Measurements from ENCODE around the gene GHR.

The GHR gene

GRCh38 chr5:42387563-42387962, 35.7 kb upstream of the GHR start:
- ATAC-seq = no peak
- no peak for TF ChIP-seq RARB (CRISPR knock-in tag; IDR thresholded peaks at IDR 0.05)
- TF ChIP-seq ZNF8 (CRISPR knock-in tag; IDR thresholded peaks at IDR 0.05) = no peak
- no peak for TF ChIP-seq ISL1 (CRISPR knock-in tag; IDR thresholded peaks at IDR 0.05)
- TF ChIP-seq TCF4 (CRISPR knock-in tag; IDR thresholded peaks at IDR 0.05; ENCODE audit: borderline replicate concordance) = no peak
- TF ChIP-seq, protein P1, sequence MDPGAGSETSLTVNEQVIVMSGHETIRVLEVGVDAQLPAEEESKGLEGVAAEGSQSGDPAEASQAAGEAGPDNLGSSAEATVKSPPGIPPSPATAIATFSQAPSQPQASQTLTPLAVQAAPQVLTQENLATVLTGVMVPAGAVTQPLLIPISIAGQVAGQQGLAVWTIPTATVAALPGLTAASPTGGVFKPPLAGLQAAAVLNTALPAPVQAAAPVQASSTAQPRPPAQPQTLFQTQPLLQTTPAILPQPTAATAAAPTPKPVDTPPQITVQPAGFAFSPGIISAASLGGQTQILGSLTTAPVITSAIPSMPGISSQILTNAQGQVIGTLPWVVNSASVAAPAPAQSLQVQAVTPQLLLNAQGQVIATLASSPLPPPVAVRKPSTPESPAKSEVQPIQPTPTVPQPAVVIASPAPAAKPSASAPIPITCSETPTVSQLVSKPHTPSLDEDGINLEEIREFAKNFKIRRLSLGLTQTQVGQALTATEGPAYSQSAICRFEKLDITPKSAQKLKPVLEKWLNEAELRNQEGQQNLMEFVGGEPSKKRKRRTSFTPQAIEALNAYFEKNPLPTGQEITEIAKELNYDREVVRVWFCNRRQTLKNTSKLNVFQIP (CRISPR knock-in tag; IDR thresholded peaks at IDR 0.05; ENCODE audit: borderline replicate concordance, low read depth) = no peak
- no peak for TF ChIP-seq CSDC2 (CRISPR knock-in tag; IDR thresholded peaks at IDR 0.05)
- TF ChIP-seq, protein P2, sequence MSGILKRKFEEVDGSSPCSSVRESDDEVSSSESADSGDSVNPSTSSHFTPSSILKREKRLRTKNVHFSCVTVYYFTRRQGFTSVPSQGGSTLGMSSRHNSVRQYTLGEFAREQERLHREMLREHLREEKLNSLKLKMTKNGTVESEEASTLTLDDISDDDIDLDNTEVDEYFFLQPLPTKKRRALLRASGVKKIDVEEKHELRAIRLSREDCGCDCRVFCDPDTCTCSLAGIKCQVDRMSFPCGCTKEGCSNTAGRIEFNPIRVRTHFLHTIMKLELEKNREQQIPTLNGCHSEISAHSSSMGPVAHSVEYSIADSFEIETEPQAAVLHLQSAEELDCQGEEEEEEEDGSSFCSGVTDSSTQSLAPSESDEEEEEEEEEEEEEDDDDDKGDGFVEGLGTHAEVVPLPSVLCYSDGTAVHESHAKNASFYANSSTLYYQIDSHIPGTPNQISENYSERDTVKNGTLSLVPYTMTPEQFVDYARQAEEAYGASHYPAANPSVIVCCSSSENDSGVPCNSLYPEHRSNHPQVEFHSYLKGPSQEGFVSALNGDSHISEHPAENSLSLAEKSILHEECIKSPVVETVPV (CRISPR knock-in tag; IDR thresholded peaks at IDR 0.05) = no peak
- no peak for TF ChIP-seq ZFP30 (CRISPR knock-in tag; IDR thresholded peaks at IDR 0.05)
- no peak for TF ChIP-seq SNAI2 (CRISPR knock-in tag; IDR thresholded peaks at IDR 0.05)
- TF ChIP-seq, protein P3, sequence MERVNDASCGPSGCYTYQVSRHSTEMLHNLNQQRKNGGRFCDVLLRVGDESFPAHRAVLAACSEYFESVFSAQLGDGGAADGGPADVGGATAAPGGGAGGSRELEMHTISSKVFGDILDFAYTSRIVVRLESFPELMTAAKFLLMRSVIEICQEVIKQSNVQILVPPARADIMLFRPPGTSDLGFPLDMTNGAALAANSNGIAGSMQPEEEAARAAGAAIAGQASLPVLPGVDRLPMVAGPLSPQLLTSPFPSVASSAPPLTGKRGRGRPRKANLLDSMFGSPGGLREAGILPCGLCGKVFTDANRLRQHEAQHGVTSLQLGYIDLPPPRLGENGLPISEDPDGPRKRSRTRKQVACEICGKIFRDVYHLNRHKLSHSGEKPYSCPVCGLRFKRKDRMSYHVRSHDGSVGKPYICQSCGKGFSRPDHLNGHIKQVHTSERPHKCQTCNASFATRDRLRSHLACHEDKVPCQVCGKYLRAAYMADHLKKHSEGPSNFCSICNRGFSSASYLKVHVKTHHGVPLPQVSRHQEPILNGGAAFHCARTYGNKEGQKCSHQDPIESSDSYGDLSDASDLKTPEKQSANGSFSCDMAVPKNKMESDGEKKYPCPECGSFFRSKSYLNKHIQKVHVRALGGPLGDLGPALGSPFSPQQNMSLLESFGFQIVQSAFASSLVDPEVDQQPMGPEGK (CRISPR knock-in tag; IDR thresholded peaks at IDR 0.05; ENCODE audit: borderline replicate concordance) = no peak
- no peak for TF ChIP-seq ZC3H10 (CRISPR knock-in tag; IDR thresholded peaks at IDR 0.05)
- TF ChIP-seq ZFP3 (CRISPR knock-in tag; IDR thresholded peaks at IDR 0.05) = no peak
- no peak for TF ChIP-seq TOX (CRISPR knock-in tag; IDR thresholded peaks at IDR 0.05; ENCODE audit: borderline replicate concordance)
- TF ChIP-seq ZNF70 (CRISPR knock-in tag; IDR thresholded peaks at IDR 0.05) = no peak
- no peak for TF ChIP-seq OSR1 (CRISPR knock-in tag; IDR thresholded peaks at IDR 0.05)
- TF ChIP-seq ESRRG (CRISPR knock-in tag; IDR thresholded peaks at IDR 0.05) = no peak
- no peak for TF ChIP-seq ZNF565 (CRISPR knock-in tag; conservative IDR thresholded peaks at IDR 0.05; ENCODE audit: low read depth)
- no peak for TF ChIP-seq BACH2 (CRISPR knock-in tag; IDR thresholded peaks at IDR 0.05; ENCODE audit: borderline replicate concordance)

DNA sequence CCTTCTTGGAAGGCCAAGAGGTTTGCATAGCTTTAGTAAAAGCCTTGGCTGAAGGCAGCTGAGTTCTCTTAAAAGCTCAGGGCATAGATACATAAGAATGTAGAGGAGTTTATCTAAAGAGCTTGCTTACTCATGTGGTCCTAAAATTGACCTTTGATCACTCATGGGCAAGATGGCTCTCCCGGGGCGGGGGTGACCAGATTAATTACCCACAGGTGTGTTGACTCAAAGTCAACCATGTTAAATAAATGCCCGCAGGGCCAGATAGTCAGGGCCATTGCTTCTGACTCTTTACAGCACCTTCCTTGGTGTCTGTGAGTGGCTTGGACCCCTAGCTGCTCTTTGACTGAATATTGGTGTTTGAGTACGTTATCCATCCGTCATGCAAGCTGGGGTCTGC, 33.1 kb upstream of the GHR start:
- TF ChIP-seq ZFP30 (CRISPR knock-in tag; IDR thresholded peaks at IDR 0.05) (no peak), SNAI2 (CRISPR knock-in tag; IDR thresholded peaks at IDR 0.05) (no peak), OSR1 (CRISPR knock-in tag; IDR thresholded peaks at IDR 0.05) (no peak), CSDC2 (CRISPR knock-in tag; IDR thresholded peaks at IDR 0.05) (no peak), BACH2 (CRISPR knock-in tag; IDR thresholded peaks at IDR 0.05; ENCODE audit: borderline replicate concordance) (no peak), ZNF70 (CRISPR knock-in tag; IDR thresholded peaks at IDR 0.05) (no peak), ZC3H10 (CRISPR knock-in tag; IDR thresholded peaks at IDR 0.05) (no peak)
- TF ChIP-seq, protein P4, sequence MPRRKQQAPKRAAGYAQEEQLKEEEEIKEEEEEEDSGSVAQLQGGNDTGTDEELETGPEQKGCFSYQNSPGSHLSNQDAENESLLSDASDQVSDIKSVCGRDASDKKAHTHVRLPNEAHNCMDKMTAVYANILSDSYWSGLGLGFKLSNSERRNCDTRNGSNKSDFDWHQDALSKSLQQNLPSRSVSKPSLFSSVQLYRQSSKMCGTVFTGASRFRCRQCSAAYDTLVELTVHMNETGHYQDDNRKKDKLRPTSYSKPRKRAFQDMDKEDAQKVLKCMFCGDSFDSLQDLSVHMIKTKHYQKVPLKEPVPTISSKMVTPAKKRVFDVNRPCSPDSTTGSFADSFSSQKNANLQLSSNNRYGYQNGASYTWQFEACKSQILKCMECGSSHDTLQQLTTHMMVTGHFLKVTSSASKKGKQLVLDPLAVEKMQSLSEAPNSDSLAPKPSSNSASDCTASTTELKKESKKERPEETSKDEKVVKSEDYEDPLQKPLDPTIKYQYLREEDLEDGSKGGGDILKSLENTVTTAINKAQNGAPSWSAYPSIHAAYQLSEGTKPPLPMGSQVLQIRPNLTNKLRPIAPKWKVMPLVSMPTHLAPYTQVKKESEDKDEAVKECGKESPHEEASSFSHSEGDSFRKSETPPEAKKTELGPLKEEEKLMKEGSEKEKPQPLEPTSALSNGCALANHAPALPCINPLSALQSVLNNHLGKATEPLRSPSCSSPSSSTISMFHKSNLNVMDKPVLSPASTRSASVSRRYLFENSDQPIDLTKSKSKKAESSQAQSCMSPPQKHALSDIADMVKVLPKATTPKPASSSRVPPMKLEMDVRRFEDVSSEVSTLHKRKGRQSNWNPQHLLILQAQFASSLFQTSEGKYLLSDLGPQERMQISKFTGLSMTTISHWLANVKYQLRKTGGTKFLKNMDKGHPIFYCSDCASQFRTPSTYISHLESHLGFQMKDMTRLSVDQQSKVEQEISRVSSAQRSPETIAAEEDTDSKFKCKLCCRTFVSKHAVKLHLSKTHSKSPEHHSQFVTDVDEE (CRISPR knock-in tag; IDR thresholded peaks at IDR 0.05) = no peak
- no peak for ATAC-seq

DNA sequence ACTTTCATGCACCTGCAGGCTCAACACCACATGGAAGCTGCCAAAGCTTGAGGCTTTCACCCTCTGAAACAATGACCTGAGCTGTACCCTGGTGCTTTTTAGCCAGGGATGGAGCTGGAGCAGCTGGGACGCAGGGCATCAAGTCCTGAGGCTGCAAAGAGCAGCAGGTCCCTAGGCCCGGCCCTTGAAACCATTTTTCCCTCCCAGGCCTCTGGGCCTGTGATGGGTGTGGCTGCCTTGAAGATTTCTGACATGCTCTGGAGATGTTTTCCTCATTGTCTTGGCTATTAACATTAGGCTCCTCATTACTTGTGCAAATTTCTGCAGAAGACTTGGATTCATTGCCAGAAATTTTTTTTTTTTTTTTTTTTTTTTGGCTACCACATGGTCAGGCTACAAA, 30.3 kb upstream of the GHR start:
- TF ChIP-seq ESRRG (CRISPR knock-in tag; IDR thresholded peaks at IDR 0.05) = no peak
- TF ChIP-seq, protein P3 (CRISPR knock-in tag; IDR thresholded peaks at IDR 0.05; ENCODE audit: borderline replicate concordance) = no peak
- TF ChIP-seq, protein P1 (CRISPR knock-in tag; IDR thresholded peaks at IDR 0.05; ENCODE audit: borderline replicate concordance, low read depth) = no peak
- ATAC-seq = no peak
